GM12878 (cell line): Measurements from ENCODE around the gene ZAR1L. TPM values are rescaled to one million over a fixed set of nuclear protein-coding genes. Genes with fewer than 3 reads are reported as not detected.

ENCODE experiments used
- ATAC-seq: fragments of 200-7000 bp; cut with Tn5 transposase; 3 replicates; pipeline ENCODE4 v1.9.1; 2020; ENCODE audit warnings: mild to moderate bottlenecking, moderate library complexity
- BruUV-seq: library from RNA; stranded (reverse); fragments of 400-500 nt; replicated peaks from 2 replicates; lab custom pipeline; 2021; lab: Mats Ljungman, UMichigan
- CTCF ChIA-PET: fragments of 300-600 bp; sonication (Branson Sonifier 250); formaldehyde crosslinking; extraction: SDS; loops from one replicate; lab custom pipeline; 2021; ENCODE audit warnings: inconsistent platforms; lab: Yijun Ruan, JAX
- POLR2A ChIA-PET: fragments of 350-600 bp; formaldehyde crosslinking; extraction: SDS; loops from one replicate; lab custom pipeline; 2021; ENCODE audit warnings: inconsistent platforms; lab: Charles Lee
- RAD21 ChIA-PET: fragments of 300-600 bp; sonication (Branson Sonifier 250); formaldehyde crosslinking; loops from one replicate; lab custom pipeline; 2023; ENCODE audit warnings: antibody characterized with exemption; ENCODE audit not compliant: unreplicated experiment; lab: Charles Lee
- SMC1A ChIA-PET: fragments of 300-600 bp; sonication (Branson Sonifier 250); formaldehyde crosslinking; loops from one replicate; lab custom pipeline; 2023; ENCODE audit not compliant: unreplicated experiment, uncharacterized antibody; lab: Charles Lee
- DNase-seq: peaks from one replicate; pipeline ENCODE4 v3.0.0-alpha.2; 2011; ENCODE audit warnings: low read depth, low spot score
- FAIRE-seq: peaks from 3 replicates; lab custom pipeline; 2011; peaks lifted over from hg19 to GRCh38; lab: Jason Lieb, UNC
- H2AFZ ChIP-seq: 2 replicates; pipeline ENCODE4 v1.6.0; 2011; ENCODE audit warnings: low read depth, low read length, control low read depth; ENCODE audit not compliant: control insufficient read depth
- H3K27ac ChIP-seq: 2 replicates; pipeline ENCODE4 v1.5.1; 2011; ENCODE audit warnings: control low read depth; ENCODE audit not compliant: control insufficient read depth, insufficient read depth
- H3K27me3 ChIP-seq, 2 experiments: replicated peaks in 1 of 2; 2 replicates each; pipeline versions ENCODE4 v1.6.0 to v1.6.1; 2011; ENCODE audit warnings: low read length in 1 of 2; ENCODE audit not compliant: control insufficient read depth in 2 of 2, insufficient read depth in 2 of 2
- H3K36me3 ChIP-seq, 2 experiments: 2 replicates each; pipeline ENCODE4 v1.5.1; 2011; ENCODE audit warnings: low read length in 1 of 2; ENCODE audit not compliant: control insufficient read depth in 2 of 2, insufficient read depth in 2 of 2
- H3K4me1 ChIP-seq: 2 replicates; pipeline ENCODE4 v1.6.1; 2011; ENCODE audit warnings: mild to moderate bottlenecking, low read length, moderate library complexity, mixed read lengths; ENCODE audit not compliant: control insufficient read depth, insufficient read depth
- H3K4me2 ChIP-seq: 2 replicates; pipeline ENCODE4 v1.6.0; 2011; ENCODE audit warnings: control low read depth; ENCODE audit not compliant: control insufficient read depth, insufficient read depth
- H3K4me3 ChIP-seq: fragments of 200-600 bp; sonication (generic); 2 replicates; pipeline ENCODE4 v1.5.1; 2016
- H3K79me2 ChIP-seq: 2 replicates; pipeline ENCODE4 v1.6.0; 2011; ENCODE audit warnings: low read length; ENCODE audit not compliant: control insufficient read depth, insufficient read depth
- H3K9ac ChIP-seq: 2 replicates; pipeline ENCODE4 v1.8.0; 2011; ENCODE audit warnings: low read length, control low read depth, mixed read lengths; ENCODE audit not compliant: control insufficient read depth, insufficient read depth
- H3K9me3 ChIP-seq: replicated peaks from 3 replicates; pipeline ENCODE4 v1.5.1; 2011; ENCODE audit warnings: mild to moderate bottlenecking, low read length; ENCODE audit not compliant: control insufficient read depth, insufficient read depth
- H4K20me1 ChIP-seq: 2 replicates; pipeline ENCODE4 v1.6.0; 2011; ENCODE audit not compliant: control insufficient read depth, insufficient read depth
- ATF7 ChIP-seq: fragments of 450-650 bp; IDR thresholded peaks from 2 replicates; pipeline ENCODE4 v1.6.1; 2016; ENCODE audit warnings: low read depth, mild to moderate bottlenecking
- CBX3 ChIP-seq: fragments of 200-600 bp; sonication (generic); IDR thresholded peaks from 2 replicates; pipeline ENCODE4 v1.6.1; 2016; ENCODE audit warnings: low read depth, borderline replicate concordance
- EP300 ChIP-seq, 2 experiments: fragments of 150-350 bp in 1 of 2; IDR thresholded peaks; 2 replicates each; pipeline ENCODE4 v1.6.1; 2011 to 2012; ENCODE audit warnings: low read depth in 2 of 2, low read length in 2 of 2, borderline replicate concordance in 1 of 2, improper control_type of control experiment in 1 of 2, inconsistent platforms in 1 of 2; ENCODE audit not compliant: control insufficient read depth in 1 of 2
- HDAC2 ChIP-seq: fragments of 200-600 bp; sonication (generic); IDR thresholded peaks from 2 replicates; pipeline ENCODE4 v1.6.1; 2017
- KAT2A ChIP-seq: conservative IDR thresholded peaks from 2 replicates; pipeline ENCODE4 v1.6.1; 2011; ENCODE audit warnings: low read depth, low read length; ENCODE audit not compliant: control insufficient read depth
- NFIC ChIP-seq: IDR thresholded peaks from 2 replicates; pipeline ENCODE4 v1.6.1; 2012; ENCODE audit warnings: low read depth, mild to moderate bottlenecking, inconsistent platforms, low read length, moderate library complexity
- RUNX3 ChIP-seq: IDR thresholded peaks from 2 replicates; pipeline ENCODE4 v1.6.1; 2012; ENCODE audit warnings: low read length, inconsistent platforms
- SUZ12 ChIP-seq: fragments of 200-600 bp; sonication (generic); IDR thresholded peaks from one replicate; pipeline ENCODE4 v1.6.1; 2018; ENCODE audit warnings: antibody characterized with exemption, mild to moderate bottlenecking; ENCODE audit not compliant: unreplicated experiment
- ZNF207 ChIP-seq: fragments of 450-650 bp; IDR thresholded peaks from 2 replicates; pipeline ENCODE4 v1.6.1; 2014; ENCODE audit warnings: antibody characterized with exemption, mild to moderate bottlenecking, borderline replicate concordance
- WGBS: methylation state at CpG from one replicate; pipeline ENCODE4 v1.1.6; 2016; ENCODE audit warnings: low lambda C conversion rate; ENCODE audit not compliant: insufficient replicate concordance, insufficient coverage; ENCODE audit errors: missing lambda C conversion rate; 5-methylcytosine and 5-hydroxymethylcytosine counted together
- in situ Hi-C: fragments of 300-500 bp; cut with MboI; formaldehyde crosslinking; loops from 9 replicates; pipeline ENCODE4 v1.14.3; 2018; ENCODE audit warnings: mixed read lengths
- intact Hi-C: fragments of 100-400 bp; cut with micrococcal nuclease; formaldehyde crosslinking; loops from one replicate; pipeline ENCODE4 v1.14.2; 2022; ENCODE audit not compliant: unreplicated experiment
- polyA plus RNA-seq, 11 experiments: library from polyadenylated mRNA; depleted of rRNA in 4 of 11; unstranded in 6 of 11; stranded (reverse) in 5 of 11; fragments of >200 nt; fragmentation: Nextera tagmentation in 4 of 11; fragmentation: Illumina TruSeq in 1 of 11; extraction: Ambion mirVana in 4 of 11; extraction: Trizol in 1 of 11; gene quantifications; 1 replicate in 1 of 11; 2 replicates in 10 of 11; pipeline versions ENCODE4 v1.2.1 to v1.2.3, GENCODE V29; 2011 to 2016; ENCODE audit warnings: inconsistent platforms in 2 of 11, missing spikeins in 2 of 11, low read depth in 1 of 11
- total RNA-seq, 4 experiments: library from RNA; depleted of rRNA in 3 of 4; stranded (reverse); fragments of >200 nt in 3 of 4; fragmentation: Illumina TruSeq in 1 of 4; extraction: Trizol in 1 of 4; gene quantifications; 2 replicates each; pipeline versions ENCODE4 v1.2.1 to v1.2.3, GENCODE V29; 2013 to 2021
- TF ChIP-seq, protein P1 (sequence below): fragments of 450-650 bp; IDR thresholded peaks from 2 replicates; pipeline ENCODE4 v1.6.1; 2016; ENCODE audit warnings: mild to moderate bottlenecking, moderate library complexity, borderline replicate concordance
- TF ChIP-seq, protein P2 (sequence below): fragments of 450-650 bp; IDR thresholded peaks from 2 replicates; pipeline ENCODE4 v1.6.1; 2016; ENCODE audit warnings: mild to moderate bottlenecking
- TF ChIP-seq, protein P3 (sequence below): fragments of 450-650 bp; IDR thresholded peaks from 2 replicates; pipeline ENCODE4 v1.6.1; 2017; ENCODE audit warnings: borderline replicate concordance

The ZAR1L gene
- total and polyA plus RNA-seq, 10 of the 15 experiments (the other 5 are each of a cell fraction or from before 2014, with no cell fraction given), result 0.05 to 0.34 (median 0.17) TPM; not detected in 6

DNA sequence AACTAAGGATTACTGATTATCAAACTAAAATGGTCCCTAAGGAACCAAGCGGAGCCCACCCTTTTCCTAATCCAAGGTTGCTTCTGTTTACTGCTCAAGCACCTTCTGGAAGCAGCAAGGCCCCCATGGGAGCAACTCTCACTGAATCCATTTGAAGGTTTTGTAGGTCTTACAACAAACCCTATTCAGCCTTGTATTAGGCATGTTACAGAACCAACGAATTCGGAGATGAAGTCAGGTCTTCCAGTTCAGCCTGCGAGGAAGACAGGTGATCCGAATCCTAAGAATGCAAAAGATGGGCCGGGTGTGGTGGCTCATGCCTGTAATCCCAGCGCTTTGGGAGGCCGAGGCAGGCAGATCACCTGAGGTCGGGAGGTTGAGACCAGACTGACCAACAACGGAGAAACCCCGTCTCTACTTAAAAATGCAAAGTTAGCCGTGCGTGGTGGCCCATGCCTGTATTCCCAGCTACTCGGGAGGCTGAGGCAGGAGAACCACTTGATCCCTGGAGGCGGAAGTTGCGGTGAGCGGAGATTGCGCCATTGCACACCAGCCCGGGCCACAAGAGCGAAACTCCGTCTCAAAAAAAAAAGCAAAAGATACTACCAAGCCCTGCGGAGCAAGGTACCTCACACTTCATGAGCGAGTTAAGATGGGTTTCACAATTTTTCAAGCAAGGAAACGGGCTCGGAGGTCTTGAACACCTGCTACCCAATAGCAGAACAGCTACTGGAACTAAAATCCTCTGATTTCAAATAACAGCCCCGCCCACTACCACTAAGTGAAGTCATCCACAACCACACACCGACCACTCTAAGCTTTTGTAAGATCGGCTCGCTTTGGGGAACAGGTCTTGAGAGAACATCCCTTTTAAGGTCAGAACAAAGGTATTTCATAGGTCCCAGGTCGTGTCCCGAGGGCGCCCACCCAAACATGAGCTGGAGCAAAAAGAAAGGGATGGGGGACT, 609 bp downstream of the ZAR1L start (continued):
- TF ChIP-seq, protein P1, sequence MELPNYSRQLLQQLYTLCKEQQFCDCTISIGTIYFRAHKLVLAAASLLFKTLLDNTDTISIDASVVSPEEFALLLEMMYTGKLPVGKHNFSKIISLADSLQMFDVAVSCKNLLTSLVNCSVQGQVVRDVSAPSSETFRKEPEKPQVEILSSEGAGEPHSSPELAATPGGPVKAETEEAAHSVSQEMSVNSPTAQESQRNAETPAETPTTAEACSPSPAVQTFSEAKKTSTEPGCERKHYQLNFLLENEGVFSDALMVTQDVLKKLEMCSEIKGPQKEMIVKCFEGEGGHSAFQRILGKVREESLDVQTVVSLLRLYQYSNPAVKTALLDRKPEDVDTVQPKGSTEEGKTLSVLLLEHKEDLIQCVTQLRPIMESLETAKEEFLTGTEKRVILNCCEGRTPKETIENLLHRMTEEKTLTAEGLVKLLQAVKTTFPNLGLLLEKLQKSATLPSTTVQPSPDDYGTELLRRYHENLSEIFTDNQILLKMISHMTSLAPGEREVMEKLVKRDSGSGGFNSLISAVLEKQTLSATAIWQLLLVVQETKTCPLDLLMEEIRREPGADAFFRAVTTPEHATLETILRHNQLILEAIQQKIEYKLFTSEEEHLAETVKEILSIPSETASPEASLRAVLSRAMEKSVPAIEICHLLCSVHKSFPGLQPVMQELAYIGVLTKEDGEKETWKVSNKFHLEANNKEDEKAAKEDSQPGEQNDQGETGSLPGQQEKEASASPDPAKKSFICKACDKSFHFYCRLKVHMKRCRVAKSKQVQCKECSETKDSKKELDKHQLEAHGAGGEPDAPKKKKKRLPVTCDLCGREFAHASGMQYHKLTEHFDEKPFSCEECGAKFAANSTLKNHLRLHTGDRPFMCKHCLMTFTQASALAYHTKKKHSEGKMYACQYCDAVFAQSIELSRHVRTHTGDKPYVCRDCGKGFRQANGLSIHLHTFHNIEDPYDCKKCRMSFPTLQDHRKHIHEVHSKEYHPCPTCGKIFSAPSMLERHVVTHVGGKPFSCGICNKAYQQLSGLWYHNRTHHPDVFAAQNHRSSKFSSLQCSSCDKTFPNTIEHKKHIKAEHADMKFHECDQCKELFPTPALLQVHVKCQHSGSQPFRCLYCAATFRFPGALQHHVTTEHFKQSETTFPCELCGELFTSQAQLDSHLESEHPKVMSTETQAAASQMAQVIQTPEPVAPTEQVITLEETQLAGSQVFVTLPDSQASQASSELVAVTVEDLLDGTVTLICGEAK, result no peak
- peak; percentile 6; the same call in 1 of the 2 replicates for TF ChIP-seq RUNX3
- TF ChIP-seq ATF7, result peak; percentile 69

DNA sequence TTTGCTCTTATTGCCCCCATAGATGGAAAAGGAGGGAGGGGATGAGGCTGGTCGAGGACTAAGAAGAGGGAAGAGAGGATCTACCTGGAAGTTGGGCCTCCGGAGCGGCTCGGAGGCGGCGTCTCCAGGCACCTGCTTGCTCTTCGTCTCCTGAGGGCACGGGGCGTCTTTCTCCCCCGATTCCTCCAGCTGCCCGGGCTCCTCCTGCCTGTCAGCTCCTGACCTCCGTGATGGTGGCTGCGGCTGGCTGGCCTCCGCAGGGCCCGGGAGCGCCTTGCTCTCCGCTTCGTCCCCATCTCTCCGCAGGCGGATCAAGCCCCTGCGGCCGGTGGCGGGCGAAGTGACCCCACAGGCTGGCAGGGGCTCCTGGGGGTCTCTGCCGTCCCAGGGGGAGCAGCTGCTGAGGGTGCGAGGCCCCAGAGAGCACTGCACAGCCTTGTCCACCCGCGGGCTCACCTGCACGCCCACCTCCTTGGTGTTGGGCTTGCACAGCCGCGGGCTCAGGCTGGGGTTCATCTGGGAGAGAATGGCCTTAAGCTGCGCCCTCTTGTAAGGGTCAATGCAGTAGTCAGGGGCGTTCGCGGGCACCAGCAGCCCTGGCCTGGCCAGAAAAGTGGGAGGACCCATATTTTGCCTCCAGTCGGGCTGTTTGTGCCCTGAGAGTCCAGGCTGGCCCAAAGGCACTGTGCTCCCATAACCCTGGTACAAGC, 3.8 kb downstream of the ZAR1L start:
- H3K79me2 ChIP-seq, result peaks cover 3% of the 10 kb centered on the region
- WGBS, result 90% methylated on average over 36 of the region's 36 CpGs
- no peaks in the 10 kb centered on the region for H3K27me3 ChIP-seq
- H3K9me3 ChIP-seq, result no peaks in the 10 kb centered on the region; the same call in 2 of the 3 replicates
- ChIA-PET POLR2A (no interaction called here), CTCF (interaction anchor here (0.7 to 1.2 kb wide), 8 partner anchors 13 to 401 kb away, joined by 3 to 7 read pairs (median 3); no protein-coding TSS in a partner anchor), RAD21 (interaction anchor here (1.2 to 1.3 kb wide), 2 partner anchors 43 to 397 kb away, joined by 3 read pairs; no protein-coding TSS in a partner anchor), SMC1A (interaction anchor here (2.6 kb wide), 1 partner anchor 402 kb away, joined by 7 read pairs; no protein-coding TSS in a partner anchor)
- no peak overlapping the region for H3K4me2 ChIP-seq
- FAIRE-seq (no peak), ATAC-seq (no peak), DNase-seq (no peak)
- no peaks in the 10 kb centered on the region for H4K20me1 ChIP-seq
- H3K9ac ChIP-seq, result no peak overlapping the region
- in situ Hi-C loops, result loop anchor here (5.0 kb wide), 2 partner anchors 279 to 399 kb away; partner anchors contain the start of gene FRY
- H3K4me3 ChIP-seq, result no peak overlapping the region
- no peak overlapping the region for H2AFZ ChIP-seq
- no TSS peak for BruUV-seq
- no peaks in the 10 kb centered on the region for H3K36me3 ChIP-seq
- intact Hi-C loops, result loop anchor here (2.0 kb wide), 1 partner anchor 293 kb away; no protein-coding TSS in a partner anchor
- peaks cover 8% of the 10 kb centered on the region for H3K4me1 ChIP-seq
- H3K27ac ChIP-seq, result no peak overlapping the region
- TF ChIP-seq CBX3, result no peak
- TF ChIP-seq SUZ12, result no peak
- no peak for TF ChIP-seq ZNF207
- TF ChIP-seq, protein P2, sequence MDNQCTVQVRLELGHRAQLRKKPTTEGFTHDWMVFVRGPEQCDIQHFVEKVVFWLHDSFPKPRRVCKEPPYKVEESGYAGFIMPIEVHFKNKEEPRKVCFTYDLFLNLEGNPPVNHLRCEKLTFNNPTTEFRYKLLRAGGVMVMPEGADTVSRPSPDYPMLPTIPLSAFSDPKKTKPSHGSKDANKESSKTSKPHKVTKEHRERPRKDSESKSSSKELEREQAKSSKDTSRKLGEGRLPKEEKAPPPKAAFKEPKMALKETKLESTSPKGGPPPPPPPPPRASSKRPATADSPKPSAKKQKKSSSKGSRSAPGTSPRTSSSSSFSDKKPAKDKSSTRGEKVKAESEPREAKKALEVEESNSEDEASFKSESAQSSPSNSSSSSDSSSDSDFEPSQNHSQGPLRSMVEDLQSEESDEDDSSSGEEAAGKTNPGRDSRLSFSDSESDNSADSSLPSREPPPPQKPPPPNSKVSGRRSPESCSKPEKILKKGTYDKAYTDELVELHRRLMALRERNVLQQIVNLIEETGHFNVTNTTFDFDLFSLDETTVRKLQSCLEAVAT, result no peak
- TF ChIP-seq KAT2A, result no peak
- no peak for TF ChIP-seq NFIC
- TF ChIP-seq, protein P3, sequence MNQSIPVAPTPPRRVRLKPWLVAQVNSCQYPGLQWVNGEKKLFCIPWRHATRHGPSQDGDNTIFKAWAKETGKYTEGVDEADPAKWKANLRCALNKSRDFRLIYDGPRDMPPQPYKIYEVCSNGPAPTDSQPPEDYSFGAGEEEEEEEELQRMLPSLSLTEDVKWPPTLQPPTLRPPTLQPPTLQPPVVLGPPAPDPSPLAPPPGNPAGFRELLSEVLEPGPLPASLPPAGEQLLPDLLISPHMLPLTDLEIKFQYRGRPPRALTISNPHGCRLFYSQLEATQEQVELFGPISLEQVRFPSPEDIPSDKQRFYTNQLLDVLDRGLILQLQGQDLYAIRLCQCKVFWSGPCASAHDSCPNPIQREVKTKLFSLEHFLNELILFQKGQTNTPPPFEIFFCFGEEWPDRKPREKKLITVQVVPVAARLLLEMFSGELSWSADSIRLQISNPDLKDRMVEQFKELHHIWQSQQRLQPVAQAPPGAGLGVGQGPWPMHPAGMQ, result no peak
- TF ChIP-seq HDAC2, result no peak
- TF ChIP-seq EP300 (IDR thresholded peaks at IDR 0.05; ENCODE audit: borderline replicate concordance in 1 of 2, control insufficient read depth in 1 of 2, low read depth in 2 of 2, low read length in 2 of 2), result no peak
